GM19099 (cell line): ENCODE results near the gene PWWP2A.

ENCODE experiments used
- POLR2A ChIP-seq: IDR thresholded peaks from 3 replicates; pipeline ENCODE4 v1.6.1; 2011; ENCODE audit warnings: low read depth; ENCODE audit not compliant: insufficient read length; ENCODE audit errors: extremely low read depth

PWWP2A gene, protein sequence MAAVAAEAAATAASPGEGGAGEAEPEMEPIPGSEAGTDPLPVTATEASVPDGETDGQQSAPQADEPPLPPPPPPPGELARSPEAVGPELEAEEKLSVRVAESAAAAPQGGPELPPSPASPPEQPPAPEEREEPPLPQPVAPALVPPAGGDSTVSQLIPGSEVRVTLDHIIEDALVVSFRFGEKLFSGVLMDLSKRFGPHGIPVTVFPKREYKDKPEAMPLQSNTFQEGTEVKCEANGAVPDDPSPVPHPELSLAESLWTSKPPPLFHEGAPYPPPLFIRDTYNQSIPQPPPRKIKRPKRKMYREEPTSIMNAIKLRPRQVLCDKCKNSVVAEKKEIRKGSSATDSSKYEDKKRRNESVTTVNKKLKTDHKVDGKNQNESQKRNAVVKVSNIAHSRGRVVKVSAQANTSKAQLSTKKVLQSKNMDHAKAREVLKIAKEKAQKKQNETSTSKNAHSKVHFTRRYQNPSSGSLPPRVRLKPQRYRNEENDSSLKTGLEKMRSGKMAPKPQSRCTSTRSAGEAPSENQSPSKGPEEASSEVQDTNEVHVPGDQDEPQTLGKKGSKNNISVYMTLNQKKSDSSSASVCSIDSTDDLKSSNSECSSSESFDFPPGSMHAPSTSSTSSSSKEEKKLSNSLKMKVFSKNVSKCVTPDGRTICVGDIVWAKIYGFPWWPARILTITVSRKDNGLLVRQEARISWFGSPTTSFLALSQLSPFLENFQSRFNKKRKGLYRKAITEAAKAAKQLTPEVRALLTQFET

GRCh38 chr5:160119142-160119904, at the start of gene PWWP2A:
Gene PWWP2A, minus strand, starts transcription at chr5:160119450. Its CDS starts 62 bp downstream, at chr5:160119388.
- TF ChIP-seq POLR2A, result peak; percentile 88

GRCh38 chr5:160167624-160168165, 48.4 kb upstream of the PWWP2A start:
- no peak for TF ChIP-seq POLR2A

DNA sequence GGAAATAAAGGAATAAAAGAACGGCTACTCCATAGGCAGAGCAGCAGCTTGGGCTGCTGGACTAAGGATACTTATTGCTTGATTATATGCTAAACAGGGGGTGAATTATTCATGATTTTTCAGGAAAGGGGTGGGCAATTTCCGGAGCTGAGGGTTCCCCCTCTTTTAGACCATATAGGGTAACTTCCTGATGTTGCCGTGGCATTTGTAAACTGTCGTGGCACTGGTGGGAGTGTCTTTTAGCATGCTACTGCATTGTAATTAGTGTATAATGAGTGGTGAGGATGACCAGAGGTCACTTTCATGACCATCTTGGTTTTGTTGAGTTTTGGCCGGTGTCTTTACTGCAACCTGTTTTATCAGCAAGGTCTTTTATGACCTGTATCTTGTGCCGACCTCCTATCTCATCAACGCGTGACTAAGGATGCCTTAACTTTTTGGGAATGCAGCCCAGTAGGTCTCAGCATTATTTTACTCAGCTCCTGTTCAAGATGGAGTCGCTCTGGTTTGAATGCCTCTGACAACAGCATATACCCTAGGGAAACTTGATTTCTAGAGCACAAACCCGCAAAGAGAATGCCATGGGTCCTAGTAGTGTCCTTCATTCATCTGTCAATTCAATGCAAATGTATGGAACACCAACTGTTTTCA, 47.8 kb upstream of the PWWP2A start:
- TF ChIP-seq POLR2A, result no peak

DNA sequence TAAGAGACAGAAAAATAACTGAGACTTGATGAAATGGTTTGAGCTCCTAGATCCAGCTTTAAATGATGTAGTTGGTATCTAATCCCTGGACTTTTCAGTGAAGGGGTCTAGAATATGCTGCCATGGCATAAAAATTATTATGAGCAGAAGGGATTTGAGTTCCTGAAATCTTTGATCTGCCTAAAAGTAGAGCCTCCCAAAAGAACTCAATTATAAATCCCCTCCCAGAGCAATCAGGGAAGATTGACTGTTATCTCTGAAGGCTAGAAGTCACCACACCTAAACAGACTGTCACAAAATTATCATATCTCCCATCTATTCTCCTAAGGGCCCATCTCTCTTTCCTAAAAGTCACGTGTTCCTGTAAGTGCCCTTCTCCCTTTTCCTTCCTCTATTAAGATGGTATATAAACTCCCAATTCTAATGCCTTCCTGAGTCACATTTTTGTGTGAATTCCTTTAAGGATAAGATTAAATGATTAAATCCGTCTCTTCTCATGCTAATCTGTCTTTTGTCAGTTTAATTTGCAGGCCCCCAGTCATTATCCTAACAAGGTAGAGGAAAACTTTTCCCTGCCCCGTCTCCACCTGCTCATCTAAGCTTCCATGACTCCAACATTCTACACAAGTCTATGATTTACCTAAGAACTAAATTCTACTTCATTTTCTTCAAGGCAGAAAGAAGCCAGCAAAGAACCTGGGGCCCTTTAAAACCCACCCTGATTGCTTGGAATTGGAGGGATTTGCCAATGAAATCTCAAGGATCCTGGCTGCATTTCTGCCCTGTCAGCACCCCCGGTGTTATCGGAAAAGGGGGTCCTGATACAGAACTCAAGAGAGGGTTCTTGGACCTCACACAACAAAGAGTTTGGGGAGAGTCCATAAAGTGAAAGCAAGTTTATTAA, 47.1 kb upstream of the PWWP2A start:
- no peak for TF ChIP-seq POLR2A

- TF ChIP-seq POLR2A, result no peak
These were observed 46.2 kb upstream of the PWWP2A start for GRCh38 chr5:160165137-160166068.

- no peak for TF ChIP-seq POLR2A
These were observed 43.7 kb upstream of the PWWP2A start for GRCh38 chr5:160162910-160163309.

DNA sequence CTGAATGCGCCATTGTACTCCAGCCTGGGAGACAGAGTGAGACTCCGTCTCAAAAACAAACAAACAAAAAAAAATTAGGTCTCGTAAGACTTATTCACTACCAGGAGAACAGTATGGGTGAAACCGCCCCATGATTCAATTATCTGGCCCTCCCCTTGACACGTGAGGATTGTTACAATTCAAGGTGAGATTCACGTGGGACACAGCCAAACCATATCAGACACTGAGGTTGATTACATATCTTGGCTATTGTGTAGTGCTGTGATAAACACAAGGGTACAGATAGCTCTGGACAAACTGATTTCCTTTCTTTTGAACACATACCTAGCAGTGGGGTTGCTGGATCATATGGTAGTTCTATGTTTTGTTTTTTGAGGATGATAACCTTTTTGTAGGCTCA, 42.4 kb upstream of the PWWP2A start:
- no peak for TF ChIP-seq POLR2A

- no peak for TF ChIP-seq POLR2A
These were observed 40.9 kb upstream of the PWWP2A start for GRCh38 chr5:160159991-160160792.

DNA sequence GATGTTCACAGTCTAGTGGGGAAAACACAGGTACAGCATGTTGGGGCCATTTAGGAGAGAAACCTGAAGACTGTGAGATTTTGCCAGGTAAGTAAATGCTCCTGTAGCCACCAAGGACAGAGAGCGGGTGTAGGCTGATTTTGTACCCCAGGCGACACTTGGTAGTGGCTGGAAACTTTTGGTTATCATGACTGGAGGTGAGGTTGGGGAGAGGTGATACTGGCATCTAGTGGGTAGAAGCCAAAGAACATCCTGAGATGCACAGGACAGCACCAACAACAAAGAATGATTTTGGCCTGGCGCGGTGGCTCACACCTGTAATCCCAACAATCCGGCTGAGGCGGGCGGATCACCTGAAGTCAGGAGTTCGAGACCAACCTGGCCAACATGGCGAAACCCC, 38.8 kb upstream of the PWWP2A start:
- no peak for TF ChIP-seq POLR2A

DNA sequence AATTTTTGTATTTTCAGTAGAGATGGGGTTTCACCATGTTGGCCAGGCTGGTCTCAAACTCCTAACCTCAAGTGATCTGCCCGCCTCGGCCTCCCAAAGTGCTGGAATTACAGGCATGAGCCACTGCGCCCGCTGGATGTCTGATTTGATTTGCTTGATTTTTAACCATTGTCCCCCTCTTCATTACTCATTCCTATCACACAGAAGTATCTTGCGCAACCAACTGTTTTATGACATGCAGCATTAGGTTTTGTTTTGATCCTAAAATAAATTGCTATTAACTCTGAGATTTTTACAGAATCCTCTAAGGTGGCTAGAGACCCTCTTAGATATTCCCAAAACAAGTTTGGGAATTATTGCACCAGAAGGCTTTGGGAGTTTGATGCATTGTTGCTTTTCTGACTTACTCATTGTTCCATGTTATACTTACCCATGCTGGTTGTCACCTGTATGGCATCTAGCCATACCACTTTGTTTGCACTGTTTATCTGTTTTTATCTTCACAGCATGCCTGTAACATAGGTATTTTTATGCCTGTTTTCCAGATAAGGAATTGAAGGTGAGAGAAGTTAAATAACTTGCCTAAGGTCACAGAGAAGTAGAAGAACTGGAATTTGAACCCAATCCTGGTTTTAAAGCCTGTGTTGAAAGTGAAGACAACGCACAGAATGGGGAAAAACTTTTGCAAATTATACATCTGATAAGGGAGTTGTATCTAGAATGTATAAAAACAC, 35.9 kb upstream of the PWWP2A start:
- no peak for TF ChIP-seq POLR2A

GRCh38 chr5:160152901-160153300, 33.7 kb upstream of the PWWP2A start:
- TF ChIP-seq POLR2A, result no peak
